Esophagus (tissue), 2 donors: ENCODE measurements around the gene LIN52. TPM values are rescaled to one million over a fixed set of nuclear protein-coding genes. Genes with fewer than 3 reads are reported as not detected.

ENCODE experiments used
- H3K27ac ChIP-seq, 2 donors: one replicate each; pipeline ENCODE4 v1.5.1; 2013; ENCODE audit warnings: low read depth in 2 of 2, mild to moderate bottlenecking in 2 of 2, inconsistent platforms in 1 of 2, low read length in 1 of 2, moderate library complexity in 1 of 2
- H3K27me3 ChIP-seq, 2 donors: one replicate each; pipeline ENCODE4 v1.6.1; 2013; ENCODE audit warnings: low read length in 2 of 2, control low read depth in 1 of 2, mild to moderate bottlenecking in 1 of 2; ENCODE audit not compliant: insufficient read depth in 2 of 2, control insufficient read depth in 1 of 2
- H3K36me3 ChIP-seq, 2 donors: one replicate each; pipeline ENCODE4 v1.6.1; 2013; ENCODE audit warnings: low read length in 1 of 2; ENCODE audit not compliant: control insufficient read depth in 2 of 2, insufficient read depth in 2 of 2
- H3K4me1 ChIP-seq, 2 donors: one replicate each; pipeline ENCODE4 v1.6.1; 2013; ENCODE audit warnings: low read length in 1 of 2; ENCODE audit not compliant: control insufficient read depth in 2 of 2, insufficient read depth in 2 of 2
- H3K4me3 ChIP-seq, 2 donors: one replicate each; pipeline ENCODE4 v1.5.1; 2013; ENCODE audit warnings: low read length in 2 of 2, mild to moderate bottlenecking in 2 of 2, low read depth in 1 of 2, moderate library complexity in 1 of 2
- H3K9me3 ChIP-seq, 2 donors: one replicate each; pipeline ENCODE4 v1.6.1; 2013; ENCODE audit warnings: mild to moderate bottlenecking in 2 of 2, low read depth in 1 of 2, low read length in 1 of 2, moderate library complexity in 1 of 2; ENCODE audit not compliant: control insufficient read depth in 2 of 2, insufficient read depth in 1 of 2
- WGBS, 2 donors: extraction: QIAGEN DNeasy Blood & Tissue Kit; methylation state at CpG; one replicate each; pipeline ENCODE4 v1.1.7; 2013; 5-methylcytosine and 5-hydroxymethylcytosine counted together
- polyA plus RNA-seq, 2 donors: library from polyadenylated mRNA; stranded (reverse); fragments of 200-250 nt; gene quantifications; one replicate each; pipeline ENCODE4 v1.2.3, GENCODE V29; 2013
- donor health status: healthy with polysubstance abuse.
- donor health status: Bipolar disorder and iron deficiency.

Gene LIN52
- polyA plus RNA-seq, 2 donors, result 2.8 to 3.0 TPM

- peaks cover 11 to 12% of the 10 kb centered on the region in 2 donors for H3K27me3 ChIP-seq
- H3K4me3 ChIP-seq, result no peak overlapping the region
- H3K27ac ChIP-seq, result no peak overlapping the region
- H3K4me1 ChIP-seq, result no peaks in the 10 kb centered on the region
- WGBS, 2 donors, result 56 to 65% methylated on average over 6 of the region's 6 CpGs
- no peaks in the 10 kb centered on the region for H3K36me3 ChIP-seq
- no peaks in the 10 kb centered on the region for H3K9me3 ChIP-seq
Measured at GRCh38 chr14:74248017-74248416, 163.3 kb downstream of the LIN52 start.

GRCh38 chr14:74249433-74250375 lies 164.9 kb downstream of the LIN52 start:
- Histone ChIP-seq H3K9me3 (no peaks in the 10 kb centered on the region), H3K27ac (no peak overlapping the region), H3K4me1 (no peaks in the 10 kb centered on the region), H3K27me3 (peaks cover 0 to 7% of the 10 kb centered on the region in 2 donors), H3K36me3 (no peaks in the 10 kb centered on the region), H3K4me3 (no peak overlapping the region)
- WGBS, 2 donors, result 65 to 67% methylated on average over 12 of the region's 12 CpGs

Other genes with a start within 250 kb of the LIN52 start
- gene PTGR2, start 233.1 kb upstream of the LIN52 start, polyA plus RNA-seq, result 1 to 10 TPM; 3.0 to 4.2 TPM
- 10 to 100 TPM; 24.6 to 29.9 TPM for gene ZNF410, start 198.1 kb upstream of the LIN52 start, polyA plus RNA-seq
- gene FAM161B, start 134.9 kb upstream of the LIN52 start, polyA plus RNA-seq, result 1 to 10 TPM; 1.6 to 1.9 TPM
- gene COQ6, start 134.7 kb upstream of the LIN52 start, polyA plus RNA-seq, result 10 to 100 TPM; 11.2 to 16.4 TPM
- 1 to 10 TPM; 8.1 to 8.3 TPM for gene ENTPD5, start 65.7 kb upstream of the LIN52 start, polyA plus RNA-seq
- gene BBOF1, start 65.6 kb upstream of the LIN52 start, polyA plus RNA-seq, result 1 to 10 TPM; 2.4 TPM
- gene ALDH6A1, start 503 bp upstream of the LIN52 start, polyA plus RNA-seq, result 1 to 10 TPM; 7.2 TPM
- gene VSX2, start 154.5 kb downstream of the LIN52 start, polyA plus RNA-seq, result not detected
- gene ABCD4, start 218.0 kb downstream of the LIN52 start, polyA plus RNA-seq, result 10 to 100 TPM; 19.2 to 38.4 TPM